ENCODE data around the gene ALDH1L1.

ALDH1L1 gene

DNA sequence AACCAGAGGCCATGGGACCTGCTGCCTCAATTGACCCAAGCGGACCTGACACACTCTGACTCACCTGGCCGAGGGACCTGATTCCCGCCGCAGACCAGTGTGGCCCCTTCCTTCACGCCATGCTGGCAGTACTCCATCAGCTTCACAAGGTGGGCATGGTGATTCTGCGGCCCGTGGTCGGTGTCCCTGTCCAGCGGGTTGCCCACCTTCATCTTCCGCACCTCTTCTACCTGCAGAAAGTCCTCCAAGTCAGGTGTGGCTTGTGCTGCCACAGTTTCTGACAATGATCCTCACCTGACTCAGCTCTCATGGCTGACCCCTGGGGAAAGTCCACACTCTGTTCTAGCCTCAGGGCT, 70.5 kb downstream of the ALDH1L1 start:
- ChIA-PET POLR2A (no interaction called here), CTCF (no interaction called here)
- H3K27ac ChIP-seq (ENCODE audit: extremely low read depth, low read depth, low read length) = no peak overlapping the region
- TF ChIP-seq ZNF654 (tag by site-specific recombination; IDR thresholded peaks at IDR 0.05; ENCODE audit: low read depth) (no peak), ZNF777 (tag by site-specific recombination; IDR thresholded peaks at IDR 0.05; ENCODE audit: borderline replicate concordance) (no peak), WT1 (tag by site-specific recombination; IDR thresholded peaks at IDR 0.05) (no peak), ZNF239 (tag by site-specific recombination; IDR thresholded peaks at IDR 0.05) (no peak), TRIM28 (IDR thresholded peaks at IDR 0.05; ENCODE audit: borderline replicate concordance, low read length) (no peak), KLF8 (tag by site-specific recombination; IDR thresholded peaks at IDR 0.05) (no peak), ZNF292 (tag by site-specific recombination; IDR thresholded peaks at IDR 0.05; ENCODE audit: borderline replicate concordance, low read depth) (no peak), ZNF747 (tag by site-specific recombination; IDR thresholded peaks at IDR 0.05) (no peak), ZEB2 (tag by site-specific recombination; IDR thresholded peaks at IDR 0.05) (no peak), IKZF3 (tag by site-specific recombination; IDR thresholded peaks at IDR 0.05) (no peak), ZNF768 (tag by site-specific recombination; IDR thresholded peaks at IDR 0.05) (no peak), AEBP2 (tag by site-specific recombination; IDR thresholded peaks at IDR 0.05; ENCODE audit: borderline replicate concordance) (no peak), KLF17 (tag by site-specific recombination; IDR thresholded peaks at IDR 0.05) (no peak), SCRT2 (tag by site-specific recombination; IDR thresholded peaks at IDR 0.05) (no peak), ZBTB7A (tag by site-specific recombination; IDR thresholded peaks at IDR 0.05; ENCODE audit: low read depth) (no peak), ZNF571 (tag by site-specific recombination; IDR thresholded peaks at IDR 0.05) (no peak), ZNF580 (tag by site-specific recombination; IDR thresholded peaks at IDR 0.05) (no peak)
- TF ChIP-seq, protein P1, sequence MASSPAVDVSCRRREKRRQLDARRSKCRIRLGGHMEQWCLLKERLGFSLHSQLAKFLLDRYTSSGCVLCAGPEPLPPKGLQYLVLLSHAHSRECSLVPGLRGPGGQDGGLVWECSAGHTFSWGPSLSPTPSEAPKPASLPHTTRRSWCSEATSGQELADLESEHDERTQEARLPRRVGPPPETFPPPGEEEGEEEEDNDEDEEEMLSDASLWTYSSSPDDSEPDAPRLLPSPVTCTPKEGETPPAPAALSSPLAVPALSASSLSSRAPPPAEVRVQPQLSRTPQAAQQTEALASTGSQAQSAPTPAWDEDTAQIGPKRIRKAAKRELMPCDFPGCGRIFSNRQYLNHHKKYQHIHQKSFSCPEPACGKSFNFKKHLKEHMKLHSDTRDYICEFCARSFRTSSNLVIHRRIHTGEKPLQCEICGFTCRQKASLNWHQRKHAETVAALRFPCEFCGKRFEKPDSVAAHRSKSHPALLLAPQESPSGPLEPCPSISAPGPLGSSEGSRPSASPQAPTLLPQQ (tag by site-specific recombination; IDR thresholded peaks at IDR 0.05) = no peak
- no peak overlapping the region for H3K4me3 ChIP-seq (ENCODE audit: low read depth, low read length)
- no peaks in the 10 kb centered on the region for H3K4me1 ChIP-seq (ENCODE audit: control insufficient read depth, insufficient read depth, low read length)
- H3K36me3 ChIP-seq (ENCODE audit: control insufficient read depth in 2 of 2, insufficient read depth in 1 of 2, low read length in 2 of 2) = no peaks in the 10 kb centered on the region
- H3K9me3 ChIP-seq (ENCODE audit: control insufficient read depth, insufficient read depth, low read depth, low read length) = no peaks in the 10 kb centered on the region

DNA sequence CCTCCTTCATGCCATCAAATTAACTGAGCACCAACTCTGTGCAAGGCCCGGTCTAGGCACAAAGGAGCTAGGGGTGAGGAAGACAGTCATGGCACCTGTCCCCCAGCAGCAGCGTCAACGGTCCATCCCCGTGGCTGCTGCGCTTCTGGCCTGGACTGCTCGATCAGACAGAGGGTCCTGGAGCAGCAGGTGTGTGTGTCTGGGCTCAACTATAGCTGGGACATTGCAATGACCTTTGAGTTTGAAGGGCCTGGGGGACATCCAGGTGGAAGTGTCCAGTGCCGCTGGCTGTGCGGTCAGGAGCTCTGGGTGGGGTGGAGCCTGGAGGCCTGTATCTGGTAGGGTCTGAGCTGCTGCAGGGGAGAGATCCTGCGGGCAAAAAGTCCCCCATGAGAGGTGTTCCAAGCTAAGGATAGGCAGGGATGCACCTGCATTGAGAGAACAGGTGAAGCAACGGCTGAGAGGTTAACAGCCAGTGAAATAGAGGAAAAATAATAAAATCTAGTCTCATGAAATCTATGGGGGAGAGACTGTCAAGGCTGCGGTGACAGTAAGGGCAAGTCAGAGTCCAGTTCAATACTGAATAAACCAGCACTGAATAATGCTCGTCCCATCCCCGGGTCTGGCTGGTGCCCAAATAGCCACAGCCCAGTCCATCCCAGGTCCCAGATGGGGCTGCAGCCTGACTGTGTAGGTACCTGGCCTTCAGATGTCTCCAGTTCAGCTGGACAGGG, 71.1 kb downstream of the ALDH1L1 start:
- no peak overlapping the region for H3K4me3 ChIP-seq (ENCODE audit: low read depth, low read length)
- TF ChIP-seq ZNF473 (tag by site-specific recombination; IDR thresholded peaks at IDR 0.05) (no peak), KLF9 (tag by site-specific recombination; IDR thresholded peaks at IDR 0.05; ENCODE audit: low read depth) (no peak), ZNF561 (tag by site-specific recombination; IDR thresholded peaks at IDR 0.05; ENCODE audit: borderline replicate concordance) (no peak), ZNF146 (tag by site-specific recombination; IDR thresholded peaks at IDR 0.05) (no peak), ZNF423 (tag by site-specific recombination; IDR thresholded peaks at IDR 0.05) (no peak), ZNF133 (tag by site-specific recombination; IDR thresholded peaks at IDR 0.05) (no peak), ZNF391 (tag by site-specific recombination; IDR thresholded peaks at IDR 0.05; ENCODE audit: borderline replicate concordance, low read depth) (no peak), ZNF2 (tag by site-specific recombination; IDR thresholded peaks at IDR 0.05) (no peak), ZNF121 (tag by site-specific recombination; IDR thresholded peaks at IDR 0.05) (no peak), ZNF433 (tag by site-specific recombination; IDR thresholded peaks at IDR 0.05; ENCODE audit: low read depth) (no peak), MEIS1 (CRISPR knock-in tag; IDR thresholded peaks at IDR 0.05; ENCODE audit: borderline replicate concordance) (no peak)
- TF ChIP-seq, protein P2, sequence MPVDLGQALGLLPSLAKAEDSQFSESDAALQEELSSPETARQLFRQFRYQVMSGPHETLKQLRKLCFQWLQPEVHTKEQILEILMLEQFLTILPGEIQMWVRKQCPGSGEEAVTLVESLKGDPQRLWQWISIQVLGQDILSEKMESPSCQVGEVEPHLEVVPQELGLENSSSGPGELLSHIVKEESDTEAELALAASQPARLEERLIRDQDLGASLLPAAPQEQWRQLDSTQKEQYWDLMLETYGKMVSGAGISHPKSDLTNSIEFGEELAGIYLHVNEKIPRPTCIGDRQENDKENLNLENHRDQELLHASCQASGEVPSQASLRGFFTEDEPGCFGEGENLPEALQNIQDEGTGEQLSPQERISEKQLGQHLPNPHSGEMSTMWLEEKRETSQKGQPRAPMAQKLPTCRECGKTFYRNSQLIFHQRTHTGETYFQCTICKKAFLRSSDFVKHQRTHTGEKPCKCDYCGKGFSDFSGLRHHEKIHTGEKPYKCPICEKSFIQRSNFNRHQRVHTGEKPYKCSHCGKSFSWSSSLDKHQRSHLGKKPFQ (tag by site-specific recombination; IDR thresholded peaks at IDR 0.05) = no peak
- H3K4me1 ChIP-seq (ENCODE audit: control insufficient read depth, insufficient read depth, low read length) = no peaks in the 10 kb centered on the region
- ChIA-PET POLR2A (no interaction called here), CTCF (no interaction called here)
- H3K9me3 ChIP-seq (ENCODE audit: control insufficient read depth, insufficient read depth, low read depth, low read length) = no peaks in the 10 kb centered on the region
- H3K36me3 ChIP-seq (ENCODE audit: control insufficient read depth in 2 of 2, insufficient read depth in 1 of 2, low read length in 2 of 2) = no peaks in the 10 kb centered on the region
- no peak overlapping the region for H3K27ac ChIP-seq (ENCODE audit: extremely low read depth, low read depth, low read length)
